IPS-NIHi7 (cell line): Measurements from ENCODE around the gene AREG.

ENCODE experiments used
- DNase-seq: peaks from one replicate; pipeline ENCODE4 v3.0.0; 2012; ENCODE audit warnings: mixed read lengths; ENCODE audit errors: extremely low spot score

Gene AREG

DNA sequence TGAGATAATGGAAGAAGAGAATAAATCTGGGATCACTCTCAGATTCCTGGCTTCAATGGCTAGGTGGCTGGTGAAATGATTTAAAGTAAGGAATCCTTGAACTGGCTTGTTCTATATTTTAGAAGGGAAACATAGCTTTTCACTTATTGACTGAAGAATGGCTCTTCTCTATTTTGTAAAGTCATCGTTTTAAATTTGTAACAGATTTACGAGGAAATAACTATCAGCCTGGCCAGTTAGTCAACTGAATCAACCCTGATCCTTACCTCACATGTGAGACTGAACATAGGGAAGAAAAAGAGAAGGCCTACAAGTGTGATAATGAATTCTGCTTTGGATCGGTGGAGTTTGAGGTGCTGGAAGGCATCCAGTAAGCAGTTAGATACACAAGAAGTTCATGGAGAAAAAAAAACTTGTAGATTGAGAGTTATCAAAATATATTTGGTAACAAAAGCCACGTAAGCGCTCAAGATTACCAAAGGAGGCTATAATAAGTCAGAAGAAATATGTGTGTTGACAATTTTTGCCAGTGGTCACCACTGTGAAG, 12.0 kb downstream of the AREG start:
- no peak for DNase-seq

DNA sequence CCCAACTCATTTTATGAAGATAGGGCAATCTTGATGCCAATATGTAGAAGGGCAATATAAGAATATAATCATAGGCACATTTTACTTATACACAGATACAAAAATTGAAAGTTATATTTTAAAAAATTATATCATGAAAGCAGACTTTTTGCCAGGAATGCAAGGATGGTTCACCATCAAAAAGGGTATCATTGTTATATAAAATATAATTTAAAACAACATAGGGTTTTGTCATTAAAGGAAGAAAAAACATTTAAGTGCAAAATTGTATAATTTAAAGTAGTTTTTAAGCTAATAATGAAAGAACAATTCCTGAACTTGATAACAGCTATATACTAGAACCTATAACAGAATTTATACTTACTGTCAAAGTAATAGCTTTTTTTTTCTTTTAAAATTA, 15.9 kb downstream of the AREG start:
- DNase-seq: no peak

DNA sequence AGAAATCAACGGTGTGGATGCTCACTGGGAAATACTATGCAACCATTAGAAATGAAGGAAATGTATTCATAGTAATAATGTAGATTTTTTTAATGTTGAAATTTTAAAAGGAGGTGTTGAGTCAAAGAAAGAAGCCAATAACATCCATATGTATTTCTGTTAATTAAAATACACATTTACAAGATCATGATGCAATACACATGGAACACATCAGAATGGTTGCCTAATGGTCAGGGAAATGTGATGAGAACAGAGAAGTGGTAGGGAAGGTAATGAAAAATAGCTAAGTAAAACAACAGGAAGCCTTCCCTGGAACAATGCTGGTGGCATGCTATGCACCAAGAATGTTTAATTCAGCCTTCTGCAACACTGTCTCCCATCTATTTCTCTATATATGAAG, 18.2 kb downstream of the AREG start:
- no peak for DNase-seq

- no peak for DNase-seq
These were observed 19.4 kb downstream of the AREG start for GRCh38 chr4:74464291-74464690.

DNA sequence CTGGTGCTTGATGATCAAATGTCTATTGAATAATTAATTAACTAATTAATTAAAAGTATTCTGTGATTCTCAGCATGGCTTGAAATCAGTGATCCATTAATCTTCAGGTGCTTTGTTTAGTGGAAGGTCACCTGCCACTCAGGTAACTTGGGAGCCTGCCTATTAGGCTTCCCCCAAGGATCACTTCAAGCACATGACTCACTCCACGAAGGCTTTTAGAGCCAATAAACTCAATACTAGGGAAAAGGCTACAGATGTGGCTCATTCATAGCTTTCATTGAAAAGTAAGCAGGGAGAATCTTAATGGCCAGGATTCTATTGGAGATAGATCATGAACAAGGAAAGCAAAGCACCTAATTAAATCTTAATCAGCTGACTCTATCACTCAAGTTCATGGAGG, 21.3 kb downstream of the AREG start:
- no peak for DNase-seq

- no peak for DNase-seq
These were observed 26.3 kb downstream of the AREG start for GRCh38 chr4:74471264-74471663.

- DNase-seq: no peak
These were observed 28.3 kb downstream of the AREG start for GRCh38 chr4:74473155-74473811.

- DNase-seq: no peak
These were observed 29.6 kb downstream of the AREG start for GRCh38 chr4:74474345-74475090.

- DNase-seq: no peak
These were observed 30.3 kb downstream of the AREG start for GRCh38 chr4:74475091-74475800.

DNA sequence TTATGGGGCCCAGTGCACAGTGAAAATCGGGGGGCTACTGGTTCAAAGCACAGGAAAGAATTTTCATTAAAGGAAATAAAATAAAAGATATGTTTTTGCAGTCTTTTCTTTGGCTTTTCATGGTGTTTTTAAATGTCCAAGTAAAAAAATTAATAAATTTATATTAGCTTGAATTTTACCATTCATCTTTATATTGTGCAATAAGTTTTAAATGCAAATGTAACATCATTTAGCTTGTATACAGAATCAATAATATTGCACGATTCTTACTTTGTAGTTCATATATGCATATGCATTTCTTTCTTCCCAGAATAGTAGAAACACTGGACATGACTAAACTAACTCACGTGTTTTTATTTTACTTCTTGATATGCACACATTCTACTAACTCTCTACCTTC, 31.0 kb downstream of the AREG start:
- DNase-seq: no peak

GRCh38 chr4:74479009-74479408, 34.1 kb downstream of the AREG start:
- no peak for DNase-seq

GRCh38 chr4:74480267-74480666, 35.3 kb downstream of the AREG start:
- no peak for DNase-seq

DNA sequence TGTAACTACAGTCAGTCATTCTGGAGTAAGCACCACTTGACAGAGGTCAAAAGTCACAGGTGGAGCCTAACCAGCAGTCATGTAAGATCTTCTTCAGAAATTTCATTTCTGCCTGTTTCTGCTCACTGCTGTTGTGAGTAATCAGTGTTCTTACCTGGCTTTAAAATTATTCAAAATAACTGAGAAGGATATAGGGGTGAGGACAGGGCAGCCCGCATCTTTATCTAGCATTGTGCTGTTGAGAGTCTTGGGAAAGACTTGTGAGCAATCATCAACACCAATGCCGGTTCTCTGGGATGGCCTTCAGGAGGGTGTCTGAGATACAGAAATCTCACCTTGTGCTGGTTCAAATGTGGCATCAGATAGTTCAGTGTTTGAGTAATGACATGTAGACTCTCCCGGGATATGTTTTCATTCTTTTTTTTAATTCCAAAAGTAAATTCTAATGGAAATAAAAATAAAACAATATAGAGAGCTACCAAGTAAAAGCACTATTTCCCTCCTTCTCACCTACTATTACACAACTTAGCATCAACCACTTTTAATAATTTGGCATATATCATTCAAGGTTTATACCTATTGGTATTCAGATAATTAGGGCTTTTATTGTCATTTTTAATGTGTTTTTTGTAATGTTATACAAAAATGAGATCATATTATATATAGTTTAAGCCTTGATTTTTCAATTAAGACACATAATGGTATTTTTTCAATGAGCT, 37.1 kb downstream of the AREG start:
- no peak for DNase-seq

DNA sequence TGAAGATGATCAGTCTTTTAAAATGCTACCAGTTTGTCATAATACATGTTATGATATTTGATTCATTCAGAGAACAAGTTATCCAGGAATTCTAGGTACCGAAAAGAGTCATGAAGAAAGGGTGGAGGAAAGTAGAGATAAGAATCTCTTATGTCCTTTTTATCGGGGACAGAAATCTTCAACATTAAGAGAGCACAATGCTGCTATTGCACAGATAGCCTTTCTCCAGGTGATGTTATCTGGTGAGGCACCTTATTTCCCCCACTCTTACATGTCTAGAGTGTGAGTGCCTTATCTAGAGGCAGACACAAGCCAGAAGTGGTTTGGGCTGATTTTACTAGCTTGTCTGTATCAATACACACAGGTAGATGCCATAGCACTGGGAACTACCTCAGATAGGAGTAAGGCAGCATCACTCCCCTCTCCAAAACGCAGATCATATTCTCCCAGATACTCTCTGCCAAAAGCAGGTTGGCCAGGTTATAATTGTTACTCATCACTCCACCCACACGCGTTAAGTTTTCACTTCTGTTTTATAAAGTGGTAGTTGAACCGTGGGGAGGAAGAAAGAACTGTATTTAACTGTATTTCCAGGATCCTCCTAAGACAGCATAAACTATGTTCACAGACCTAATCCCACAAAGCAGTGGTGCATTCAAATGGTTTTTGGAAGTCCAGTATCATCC, 38.4 kb downstream of the AREG start:
- no peak for DNase-seq

DNA sequence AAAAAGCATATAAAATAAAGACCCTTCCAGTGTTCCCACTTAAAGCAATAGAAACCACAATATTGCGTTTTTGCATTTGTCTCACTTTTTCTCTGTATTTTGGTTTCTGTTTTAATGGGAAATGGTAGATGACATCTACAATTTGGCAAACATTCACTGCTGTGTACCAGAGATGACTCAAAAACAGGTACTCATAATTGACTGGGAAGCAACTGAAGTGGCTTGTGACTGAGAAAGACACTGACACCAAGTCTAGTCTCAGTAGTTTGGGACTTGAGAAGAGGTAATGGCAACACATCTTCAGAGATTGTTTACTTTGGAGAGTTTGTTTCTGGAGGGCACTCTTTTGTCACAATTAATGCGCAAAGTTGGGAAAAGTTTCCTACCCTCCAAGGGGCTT, 42.0 kb downstream of the AREG start:
- DNase-seq: no peak

GRCh38 chr4:74487771-74488170, 42.8 kb downstream of the AREG start:
- no peak for DNase-seq

GRCh38 chr4:74490736-74491135, 45.8 kb downstream of the AREG start:
- no peak for DNase-seq

DNA sequence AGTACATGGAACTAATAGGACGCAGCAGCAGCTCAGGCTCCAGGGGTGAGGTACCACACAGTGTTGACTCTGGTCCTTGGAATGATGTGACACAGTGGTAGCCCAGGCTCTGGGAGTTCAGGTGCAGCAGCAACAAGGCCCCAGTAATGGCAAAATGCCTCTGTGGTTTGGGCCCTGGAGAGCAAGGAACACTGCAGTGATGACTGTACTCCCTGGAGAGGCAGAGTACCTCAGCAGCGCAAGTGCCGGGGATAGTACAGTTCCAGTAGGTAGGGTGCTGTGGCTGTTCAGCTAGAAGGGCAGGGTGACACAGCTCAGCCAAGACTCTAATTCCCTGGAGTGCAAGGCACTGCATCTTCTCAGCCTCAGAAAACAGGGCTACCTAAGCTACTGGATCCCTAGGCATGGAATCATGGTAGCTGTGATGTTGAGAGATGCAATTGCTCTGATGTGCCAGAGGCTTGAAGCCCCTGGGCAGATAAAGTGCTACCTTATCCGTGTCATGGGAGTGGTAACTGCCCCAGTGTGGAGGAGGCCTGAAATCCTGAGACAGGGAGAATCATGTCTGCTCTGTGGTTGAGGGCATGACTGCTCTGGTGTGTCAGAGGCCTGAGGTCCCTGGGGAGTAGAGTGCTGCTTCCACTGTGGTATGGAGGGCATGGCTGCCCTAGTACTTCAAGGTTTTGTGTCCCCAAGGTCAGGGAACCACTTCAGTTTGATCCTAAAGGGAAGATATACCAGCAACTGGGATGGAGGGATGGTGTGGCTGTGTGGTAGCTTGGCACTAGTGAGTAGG, 55.2 kb downstream of the AREG start:
- DNase-seq: no peak

DNA sequence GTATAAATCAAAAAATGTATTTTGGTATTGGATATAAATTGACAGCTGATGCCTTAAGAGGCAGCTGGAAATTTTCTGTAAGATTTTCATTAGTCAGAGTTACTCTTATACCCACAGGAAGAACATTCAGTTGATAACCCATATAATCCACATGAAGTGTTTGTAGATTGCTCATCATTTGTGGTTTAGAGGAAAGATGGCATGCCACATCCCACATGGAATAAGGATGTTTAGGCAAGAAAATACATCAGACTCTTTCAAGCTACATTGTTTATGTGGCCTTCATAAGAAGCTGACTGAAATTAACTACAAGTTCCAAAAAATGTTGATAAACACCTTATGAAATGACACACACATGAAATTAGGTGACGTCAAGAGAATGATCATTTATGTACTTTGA, 56.6 kb downstream of the AREG start:
- DNase-seq: no peak

DNA sequence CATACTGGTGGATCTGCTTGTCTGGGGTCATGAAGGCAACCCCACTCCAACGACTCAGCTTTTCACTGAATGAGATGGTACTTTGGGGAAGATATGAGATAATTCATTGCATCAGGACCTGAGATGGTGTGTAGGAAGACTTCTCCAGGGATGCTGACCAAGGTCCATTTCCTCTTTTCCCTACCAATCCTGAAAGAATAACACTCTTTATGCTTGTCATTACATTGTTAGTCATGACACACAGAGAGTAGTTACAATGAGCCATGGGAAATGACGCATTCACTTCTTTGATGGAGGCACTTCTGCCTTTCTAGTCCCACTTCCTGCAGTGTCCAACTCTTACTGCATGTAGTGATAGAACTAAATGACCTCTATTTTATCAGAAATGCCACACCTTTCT, 58.6 kb downstream of the AREG start:
- no peak for DNase-seq

DNA sequence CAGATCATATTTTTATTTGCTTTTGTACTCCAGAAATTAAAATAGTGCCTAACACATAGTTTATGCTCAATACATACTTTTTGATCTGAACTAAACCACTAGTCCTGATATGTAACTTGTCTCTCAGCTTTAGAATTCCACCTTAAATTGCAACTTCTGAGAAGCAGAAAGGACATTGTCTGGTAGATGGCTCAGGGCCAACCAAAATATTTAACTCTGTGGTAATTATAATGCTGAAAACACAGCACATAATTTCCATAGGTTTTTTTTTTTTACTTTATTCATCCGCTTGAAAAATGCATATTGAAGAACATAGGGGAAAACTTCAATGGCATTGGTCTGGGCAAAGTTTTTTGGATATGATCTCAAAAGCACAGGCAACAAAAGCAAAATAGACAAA, 59.3 kb downstream of the AREG start:
- no peak for DNase-seq
